Parathyroid adenoma (tissue), 2 donors: ENCODE results near the gene PRR14.

Experiments
- H2AFZ ChIP-seq: fragments of 300-600 bp; sonication (generic); one replicate; pipeline ENCODE4 v1.7.0; 2017; ENCODE audit warnings: antibody characterized with exemption, mild to moderate bottlenecking
- H3K27ac ChIP-seq: fragments of 300-600 bp; sonication (generic); one replicate; pipeline ENCODE4 v1.7.0; 2017
- H3K27me3 ChIP-seq: fragments of 300-600 bp; sonication (generic); one replicate; pipeline ENCODE4 v1.7.0; 2017; ENCODE audit warnings: low read length; ENCODE audit not compliant: control insufficient read depth, insufficient read depth
- H3K36me3 ChIP-seq: fragments of 300-600 bp; sonication (generic); one replicate; pipeline ENCODE4 v1.7.0; 2017; ENCODE audit warnings: low read length; ENCODE audit not compliant: control insufficient read depth, insufficient read depth
- H3K4me1 ChIP-seq: fragments of 300-600 bp; sonication (generic); one replicate; pipeline ENCODE4 v1.7.0; 2017; ENCODE audit warnings: control low read depth
- H3K4me2 ChIP-seq: fragments of 300-600 bp; sonication (generic); one replicate; pipeline ENCODE4 v1.7.0; 2017; ENCODE audit warnings: low read length
- H3K4me3 ChIP-seq: fragments of 300-600 bp; sonication (generic); one replicate; pipeline ENCODE4 v1.7.0; 2017; ENCODE audit warnings: low read depth, low read length
- H3K79me2 ChIP-seq: fragments of 300-600 bp; sonication (generic); one replicate; pipeline ENCODE4 v1.7.0; 2017; ENCODE audit warnings: control low read depth
- H3K9ac ChIP-seq: fragments of 300-600 bp; sonication (generic); one replicate; pipeline ENCODE4 v1.7.0; 2017; ENCODE audit warnings: mild to moderate bottlenecking
- H3K9me3 ChIP-seq: fragments of 300-600 bp; sonication (generic); one replicate; pipeline ENCODE4 v1.7.0; 2017; ENCODE audit warnings: low read length; ENCODE audit not compliant: control insufficient read depth
- CTCF ChIP-seq: fragments of 300-600 bp; sonication (generic); IDR thresholded peaks from one replicate; pipeline ENCODE4 v1.7.0; 2017; ENCODE audit warnings: antibody characterized with exemption, mild to moderate bottlenecking
- donor health status: primary hyperparathyroidism.

Gene PRR14

DNA sequence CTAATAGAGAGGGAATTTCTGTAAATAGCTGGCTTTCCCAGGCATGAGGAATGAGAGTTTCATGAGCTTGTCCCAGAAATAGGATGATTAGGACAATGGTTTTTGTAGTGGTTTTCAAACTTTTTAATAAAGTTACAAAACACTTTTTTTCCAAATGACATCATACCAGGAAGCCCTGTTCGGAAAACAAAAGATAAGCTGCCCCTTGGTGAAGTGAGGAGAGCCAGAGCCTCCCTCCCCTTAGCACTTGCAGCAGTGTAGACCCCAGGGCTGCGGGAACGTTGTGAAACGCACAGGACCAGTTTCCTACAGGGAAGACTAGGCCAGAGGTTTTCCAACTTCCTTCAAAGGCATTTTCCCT lies 15.1 kb downstream of the PRR14 start:
- H3K4me1 ChIP-seq = peaks cover 4% of the 10 kb centered on the region
- no peak overlapping the region for H3K9ac ChIP-seq
- H3K9me3 ChIP-seq = no peaks in the 10 kb centered on the region
- no peaks in the 10 kb centered on the region for H3K36me3 ChIP-seq
- H2AFZ ChIP-seq = no peak overlapping the region
- H3K79me2 ChIP-seq = peaks cover 23% of the 10 kb centered on the region
- no peak for TF ChIP-seq CTCF
- H3K27ac ChIP-seq = no peak overlapping the region
- no peak overlapping the region for H3K4me3 ChIP-seq
- H3K27me3 ChIP-seq = no peaks in the 10 kb centered on the region
- no peak overlapping the region for H3K4me2 ChIP-seq

GRCh38 chr16:30666681-30667080 lies 15.9 kb downstream of the PRR14 start:
- Histone ChIP-seq H2AFZ (no peak overlapping the region), H3K4me2 (no peak overlapping the region), H3K27me3 (no peaks in the 10 kb centered on the region), H3K4me3 (no peak overlapping the region), H3K9me3 (no peaks in the 10 kb centered on the region), H3K27ac (no peak overlapping the region), H3K36me3 (no peaks in the 10 kb centered on the region), H3K4me1 (peaks cover 3% of the 10 kb centered on the region), H3K79me2 (peaks cover 14% of the 10 kb centered on the region), H3K9ac (no peak overlapping the region)
- TF ChIP-seq CTCF = no peak

DNA sequence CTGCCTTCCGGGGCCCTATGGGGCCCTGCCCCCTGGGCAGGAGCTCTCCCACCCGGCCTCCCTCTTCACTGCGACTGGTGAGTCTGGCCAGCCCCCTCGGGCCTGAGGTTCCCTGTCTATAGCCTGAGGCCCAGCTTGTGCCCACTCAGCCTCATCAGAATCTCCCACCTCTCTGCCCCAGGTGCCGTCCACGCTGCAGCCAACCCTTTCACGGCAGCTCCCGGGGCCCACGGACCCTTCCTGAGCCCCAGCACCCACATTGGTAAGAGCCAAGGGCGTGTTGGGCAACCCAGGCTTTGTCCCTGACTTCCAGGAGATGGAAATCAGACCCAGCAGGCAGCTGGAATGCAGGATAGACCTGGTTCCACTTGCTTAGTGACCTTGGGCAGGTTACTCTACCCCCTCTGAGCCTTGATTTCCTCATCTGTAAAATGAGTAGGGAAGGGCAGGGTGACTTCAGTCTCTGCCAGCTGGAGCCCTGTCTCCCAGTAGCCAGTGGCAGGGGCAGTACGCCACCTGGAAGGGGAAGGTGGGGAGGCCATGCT lies 16.7 kb downstream of the PRR14 start:
- H3K27me3 ChIP-seq = no peaks in the 10 kb centered on the region
- H3K36me3 ChIP-seq = no peaks in the 10 kb centered on the region
- no peak overlapping the region for H3K4me2 ChIP-seq
- TF ChIP-seq CTCF = no peak
- H3K9me3 ChIP-seq = no peaks in the 10 kb centered on the region
- H3K9ac ChIP-seq = no peak overlapping the region
- no peak overlapping the region for H3K27ac ChIP-seq
- peaks cover 10% of the 10 kb centered on the region for H3K79me2 ChIP-seq
- peaks cover 3% of the 10 kb centered on the region for H3K4me1 ChIP-seq
- no peak overlapping the region for H3K4me3 ChIP-seq
- H2AFZ ChIP-seq = no peak overlapping the region

GRCh38 chr16:30668393-30668792 lies 17.6 kb downstream of the PRR14 start:
- H3K9me3 ChIP-seq = no peaks in the 10 kb centered on the region
- no peak for TF ChIP-seq CTCF

DNA sequence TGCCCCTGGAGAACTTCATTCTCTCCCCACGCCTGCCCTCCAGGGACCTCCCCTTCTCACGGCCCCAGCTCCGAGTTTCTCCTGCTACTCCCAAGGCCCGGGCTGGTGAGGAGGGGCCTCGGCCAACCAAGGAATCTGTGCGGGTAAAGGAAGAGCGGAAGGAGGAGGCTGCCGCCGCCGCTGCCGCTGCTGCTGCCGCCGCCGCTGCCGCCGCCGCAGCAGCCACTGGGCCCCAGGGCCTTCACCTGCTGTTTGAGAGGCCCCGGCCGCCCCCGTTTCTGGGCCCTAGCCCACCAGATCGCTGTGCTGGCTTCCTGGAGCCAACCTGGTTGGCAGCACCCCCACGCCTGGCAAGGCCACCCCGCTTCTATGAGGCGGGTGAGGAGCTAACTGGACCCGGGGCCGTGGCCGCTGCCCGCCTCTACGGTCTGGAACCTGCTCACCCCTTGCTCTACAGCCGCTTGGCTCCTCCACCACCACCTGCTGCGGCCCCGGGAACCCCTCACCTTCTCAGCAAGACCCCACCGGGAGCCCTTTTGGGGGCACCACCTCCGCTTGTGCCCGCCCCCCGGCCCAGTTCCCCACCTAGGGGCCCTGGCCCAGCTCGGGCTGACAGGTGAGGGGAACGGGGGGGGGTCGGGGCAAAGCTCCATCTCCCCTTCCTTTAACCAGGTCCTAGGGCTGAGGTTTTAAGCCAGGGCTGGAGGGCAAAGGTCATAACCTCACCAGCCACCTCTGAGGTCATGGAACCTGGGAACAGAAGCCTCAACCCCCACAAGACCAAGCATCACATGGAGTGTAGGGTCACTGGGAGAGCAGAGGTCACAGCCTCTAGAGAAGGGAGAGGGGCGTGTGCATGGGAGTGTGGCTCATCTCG lies 18.5 kb downstream of the PRR14 start:
- Histone ChIP-seq H3K79me2 (no peaks in the 10 kb centered on the region), H3K4me3 (no peak overlapping the region), H3K9ac (no peak overlapping the region), H3K4me2 (no peak overlapping the region), H3K27ac (no peak overlapping the region), H3K27me3 (no peaks in the 10 kb centered on the region), H3K9me3 (no peaks in the 10 kb centered on the region), H3K4me1 (no peaks in the 10 kb centered on the region), H3K36me3 (no peaks in the 10 kb centered on the region), H2AFZ (no peak overlapping the region)
- no peak for TF ChIP-seq CTCF

More at GRCh38 chr16:30668393-30668792, 17.6 kb downstream of the PRR14 start:
- Histone ChIP-seq H3K36me3 (no peaks in the 10 kb centered on the region), H3K79me2 (peaks cover 5% of the 10 kb centered on the region), H3K4me2 (no peak overlapping the region), H3K27me3 (no peaks in the 10 kb centered on the region), H3K27ac (no peak overlapping the region), H2AFZ (no peak overlapping the region), H3K9ac (no peak overlapping the region), H3K4me3 (no peak overlapping the region), H3K4me1 (no peaks in the 10 kb centered on the region)
